Esophagus squamous epithelium (tissue), 4 donors: ENCODE data around the gene ZNF800.

Experiments used
- POLR2A ChIP-seq, 4 donors: fragments of 450-650 bp; IDR thresholded peaks; one replicate each; pipeline ENCODE4 v1.6.1; 2017; ENCODE audit warnings: antibody characterized with exemption in 4 of 4, mild to moderate bottlenecking in 4 of 4, moderate library complexity in 3 of 4
- TF ChIP-seq, protein P1 (sequence below), 6 experiments: fragments of 450-650 bp in 4 of 6; fragments of 200-600 bp in 2 of 6; sonication (generic) in 2 of 6; IDR thresholded peaks; one replicate each; pipeline ENCODE4 v1.5.1; 2016 to 2019; ENCODE audit warnings: antibody characterized with exemption in 6 of 6, mild to moderate bottlenecking in 4 of 6, moderate library complexity in 4 of 6

DNA sequence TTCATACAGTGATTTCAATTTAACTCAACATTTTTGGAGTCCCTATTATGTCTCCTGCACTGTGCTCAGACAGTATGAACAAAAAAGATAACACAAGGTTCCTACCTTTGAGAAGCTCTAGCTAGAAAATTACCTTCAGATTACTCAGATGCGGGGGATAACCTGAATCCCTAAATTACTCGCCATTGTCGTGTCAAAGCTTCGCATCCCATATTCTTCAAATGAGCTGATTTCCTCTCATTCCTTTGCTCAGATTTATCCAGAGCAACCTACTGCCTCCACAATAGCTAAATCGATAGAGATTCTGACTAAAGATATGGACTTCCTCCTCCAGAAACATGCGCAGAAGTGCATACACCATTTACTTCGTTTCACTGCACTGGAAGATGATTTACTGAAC, 42.6 kb downstream of the ZNF800 start:
- TF ChIP-seq, protein P1, sequence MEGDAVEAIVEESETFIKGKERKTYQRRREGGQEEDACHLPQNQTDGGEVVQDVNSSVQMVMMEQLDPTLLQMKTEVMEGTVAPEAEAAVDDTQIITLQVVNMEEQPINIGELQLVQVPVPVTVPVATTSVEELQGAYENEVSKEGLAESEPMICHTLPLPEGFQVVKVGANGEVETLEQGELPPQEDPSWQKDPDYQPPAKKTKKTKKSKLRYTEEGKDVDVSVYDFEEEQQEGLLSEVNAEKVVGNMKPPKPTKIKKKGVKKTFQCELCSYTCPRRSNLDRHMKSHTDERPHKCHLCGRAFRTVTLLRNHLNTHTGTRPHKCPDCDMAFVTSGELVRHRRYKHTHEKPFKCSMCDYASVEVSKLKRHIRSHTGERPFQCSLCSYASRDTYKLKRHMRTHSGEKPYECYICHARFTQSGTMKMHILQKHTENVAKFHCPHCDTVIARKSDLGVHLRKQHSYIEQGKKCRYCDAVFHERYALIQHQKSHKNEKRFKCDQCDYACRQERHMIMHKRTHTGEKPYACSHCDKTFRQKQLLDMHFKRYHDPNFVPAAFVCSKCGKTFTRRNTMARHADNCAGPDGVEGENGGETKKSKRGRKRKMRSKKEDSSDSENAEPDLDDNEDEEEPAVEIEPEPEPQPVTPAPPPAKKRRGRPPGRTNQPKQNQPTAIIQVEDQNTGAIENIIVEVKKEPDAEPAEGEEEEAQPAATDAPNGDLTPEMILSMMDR (IDR thresholded peaks at IDR 0.05) = no peak
- no peak for TF ChIP-seq POLR2A (IDR thresholded peaks at IDR 0.05)
